H54 (cell line): Measurements from ENCODE around the gene NGFR.

ENCODE experiments used
- DNase-seq: peaks from one replicate; pipeline ENCODE4 v3.0.0; 2011; ENCODE audit warnings: low spot score, mixed read lengths; ENCODE audit not compliant: insufficient read length
- FAIRE-seq: peaks from 3 replicates; lab custom pipeline; 2011; peaks lifted over from hg19 to GRCh38; lab: Jason Lieb, UNC
- POLR2A ChIP-seq: IDR thresholded peaks from 2 replicates; pipeline ENCODE4 v1.6.1; 2011; ENCODE audit warnings: low read depth, mild to moderate bottlenecking, low read length

Gene NGFR

GRCh38 chr17:49461580-49461979, 33.5 kb upstream of the NGFR start:
- FAIRE-seq (no peak), DNase-seq (no peak)
- no peak for TF ChIP-seq POLR2A

GRCh38 chr17:49464049-49464448, 31.0 kb upstream of the NGFR start:
- no peak for FAIRE-seq
- no peak for DNase-seq
- TF ChIP-seq POLR2A, result no peak

DNA sequence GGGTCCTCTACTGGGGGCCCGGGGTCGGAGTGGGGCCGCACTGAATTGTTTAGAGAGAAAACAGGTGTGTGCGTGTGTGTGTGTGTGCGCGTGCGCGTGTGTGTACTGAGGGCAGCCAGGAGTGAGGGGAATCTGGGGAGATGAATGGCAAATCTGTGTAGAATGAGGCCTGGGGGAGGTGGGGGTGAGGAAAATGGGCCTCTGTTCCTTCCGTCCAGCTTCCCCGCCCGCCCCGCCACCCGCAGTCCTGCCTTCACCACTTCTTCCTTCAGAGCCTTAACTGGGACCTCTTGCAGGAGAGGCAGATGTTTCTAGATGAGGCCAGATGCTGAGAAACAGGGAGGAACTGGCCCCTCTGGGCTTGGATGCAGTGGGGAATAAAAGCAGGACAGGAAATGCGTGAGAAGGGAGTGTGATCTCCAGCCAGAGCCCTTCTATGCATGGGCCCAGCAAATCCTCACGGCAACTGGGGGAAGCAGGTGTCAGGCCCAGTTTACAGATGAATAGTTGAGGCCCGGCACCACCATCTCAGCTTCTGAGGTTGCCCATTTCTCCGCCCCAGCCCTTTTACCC, 29.7 kb upstream of the NGFR start:
- DNase-seq (no peak), FAIRE-seq (no peak)
- no peak for TF ChIP-seq POLR2A

DNA sequence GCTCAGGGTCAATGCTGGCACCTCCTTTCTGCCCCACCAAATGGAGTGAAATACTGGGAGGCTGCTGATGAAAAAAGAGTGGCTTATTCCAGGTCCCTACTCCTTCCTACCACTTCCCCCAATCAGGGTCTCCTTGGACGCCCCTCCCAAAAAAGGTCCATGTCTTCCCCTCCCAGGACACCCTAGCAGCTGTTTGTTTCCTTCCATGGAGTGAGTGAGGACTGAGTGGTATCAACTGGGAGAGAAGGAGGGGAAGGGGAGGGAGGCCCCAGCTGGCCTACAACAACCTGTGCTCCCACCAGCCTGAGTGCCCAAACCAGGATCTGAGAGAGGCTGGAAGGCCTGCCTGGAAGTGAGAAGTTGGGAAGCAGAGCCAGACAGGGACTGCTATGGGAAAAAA, 28.7 kb upstream of the NGFR start:
- FAIRE-seq (no peak), DNase-seq (no peak)
- TF ChIP-seq POLR2A, result no peak

GRCh38 chr17:49467175-49467574, 27.9 kb upstream of the NGFR start:
- no peak for DNase-seq
- no peak for TF ChIP-seq POLR2A
- no peak for FAIRE-seq

- no peak for FAIRE-seq
These were observed 26.2 kb upstream of the NGFR start for GRCh38 chr17:49468811-49469385.

DNA sequence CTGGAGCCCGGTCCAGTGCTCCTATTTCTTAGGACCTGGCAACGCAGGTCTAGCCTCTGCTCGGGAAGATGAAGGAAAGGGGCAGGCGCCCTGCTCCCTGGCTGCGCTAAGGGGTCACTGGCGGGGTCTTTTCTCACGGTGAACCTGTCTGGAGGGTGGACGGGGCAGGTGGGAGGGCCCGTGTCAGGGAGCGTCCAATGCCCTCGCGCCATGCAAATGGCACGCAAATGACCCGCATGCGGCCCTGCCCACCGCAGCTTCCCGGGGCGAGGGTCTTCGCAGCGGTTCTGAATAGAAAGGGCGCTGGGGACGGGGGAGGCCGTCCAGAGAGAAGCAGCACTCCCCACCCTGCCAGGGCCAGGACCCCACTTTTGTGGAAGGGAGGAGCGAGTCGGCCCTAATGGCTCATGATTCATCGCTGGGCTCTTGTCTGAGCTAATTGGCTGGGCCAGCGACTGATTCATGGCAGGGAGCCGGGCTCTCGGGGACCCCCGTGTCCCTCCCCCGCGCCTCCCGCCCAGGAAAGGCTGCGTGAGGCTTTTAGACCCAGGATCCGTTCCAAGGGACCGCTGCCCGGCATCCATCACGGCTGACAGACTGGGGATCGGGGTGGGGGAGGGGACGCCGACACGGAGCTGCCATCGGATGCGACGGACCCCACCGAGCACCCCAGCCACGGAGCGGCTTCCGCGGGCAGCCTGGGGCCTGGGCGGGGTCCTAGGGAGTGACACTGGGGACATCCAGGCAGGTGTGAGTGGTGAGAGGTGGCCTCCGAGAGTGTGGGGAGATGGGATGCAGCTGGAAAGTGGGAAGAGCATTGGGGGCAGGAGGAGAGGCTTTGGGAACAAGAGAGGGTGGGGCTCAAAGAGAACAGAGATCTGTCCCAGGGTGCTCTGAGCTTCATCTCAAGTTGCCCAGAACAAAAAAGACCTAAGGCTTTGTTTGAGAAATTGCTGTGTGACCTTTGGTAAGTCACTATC, 25.0 kb upstream of the NGFR start:
- DNase-seq (no peak), FAIRE-seq (no peak)
- TF ChIP-seq POLR2A, result no peak

More at GRCh38 chr17:49468811-49469385, 26.2 kb upstream of the NGFR start:
- DNase-seq, result no peak
- no peak for TF ChIP-seq POLR2A

DNA sequence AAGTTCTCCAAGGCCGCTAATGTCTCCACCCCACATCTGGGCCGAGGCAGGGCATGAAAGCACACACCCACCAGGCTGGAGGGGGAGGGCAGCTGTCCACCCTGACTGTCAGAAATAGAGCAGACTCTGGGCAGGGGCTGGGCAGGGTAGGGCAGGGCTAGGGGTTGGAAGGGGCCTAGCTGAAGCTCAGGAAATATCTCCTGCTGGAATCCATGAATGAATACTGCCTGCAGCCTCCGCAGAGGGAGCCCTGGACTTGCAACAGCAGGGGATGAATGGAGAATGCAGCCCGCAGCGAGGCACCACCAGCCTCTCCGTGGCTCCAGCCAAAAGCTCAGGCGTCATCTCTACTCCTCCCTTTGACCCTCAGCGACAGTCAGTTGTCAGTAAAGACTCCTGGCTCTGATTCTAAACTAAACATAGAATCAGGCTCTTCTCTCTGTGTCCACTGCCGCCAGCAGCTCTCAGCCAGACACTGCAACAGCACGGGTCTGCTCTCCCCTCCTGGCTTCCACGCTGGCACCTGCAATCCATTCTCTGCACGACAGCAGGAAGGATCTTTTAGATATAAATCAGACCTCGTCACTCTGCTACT, 23.9 kb upstream of the NGFR start:
- DNase-seq (no peak), FAIRE-seq (no peak)
- no peak for TF ChIP-seq POLR2A

DNA sequence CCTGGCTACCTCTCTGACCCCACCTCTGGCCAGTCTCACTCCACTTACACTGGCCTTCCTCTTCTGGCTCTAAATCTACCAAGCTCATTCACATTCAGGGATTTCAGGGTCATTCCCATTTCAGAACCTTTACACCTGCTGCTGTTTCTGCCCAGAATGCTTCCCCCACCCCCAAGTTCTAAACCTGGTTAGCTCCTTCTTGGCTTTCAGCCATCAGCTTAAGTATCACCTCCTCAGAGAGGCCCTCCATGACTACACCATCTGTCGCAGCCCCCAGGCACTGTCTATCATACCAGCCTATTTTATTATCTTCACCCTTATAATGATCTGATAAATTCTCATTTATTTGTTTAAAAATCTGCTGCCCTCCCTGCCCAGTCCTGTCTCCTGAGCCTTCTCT, 23.3 kb upstream of the NGFR start:
- DNase-seq (no peak), FAIRE-seq (no peak)
- no peak for TF ChIP-seq POLR2A

GRCh38 chr17:49472527-49472926, 22.6 kb upstream of the NGFR start:
- no peak for TF ChIP-seq POLR2A
- DNase-seq, result no peak
- no peak for FAIRE-seq

DNA sequence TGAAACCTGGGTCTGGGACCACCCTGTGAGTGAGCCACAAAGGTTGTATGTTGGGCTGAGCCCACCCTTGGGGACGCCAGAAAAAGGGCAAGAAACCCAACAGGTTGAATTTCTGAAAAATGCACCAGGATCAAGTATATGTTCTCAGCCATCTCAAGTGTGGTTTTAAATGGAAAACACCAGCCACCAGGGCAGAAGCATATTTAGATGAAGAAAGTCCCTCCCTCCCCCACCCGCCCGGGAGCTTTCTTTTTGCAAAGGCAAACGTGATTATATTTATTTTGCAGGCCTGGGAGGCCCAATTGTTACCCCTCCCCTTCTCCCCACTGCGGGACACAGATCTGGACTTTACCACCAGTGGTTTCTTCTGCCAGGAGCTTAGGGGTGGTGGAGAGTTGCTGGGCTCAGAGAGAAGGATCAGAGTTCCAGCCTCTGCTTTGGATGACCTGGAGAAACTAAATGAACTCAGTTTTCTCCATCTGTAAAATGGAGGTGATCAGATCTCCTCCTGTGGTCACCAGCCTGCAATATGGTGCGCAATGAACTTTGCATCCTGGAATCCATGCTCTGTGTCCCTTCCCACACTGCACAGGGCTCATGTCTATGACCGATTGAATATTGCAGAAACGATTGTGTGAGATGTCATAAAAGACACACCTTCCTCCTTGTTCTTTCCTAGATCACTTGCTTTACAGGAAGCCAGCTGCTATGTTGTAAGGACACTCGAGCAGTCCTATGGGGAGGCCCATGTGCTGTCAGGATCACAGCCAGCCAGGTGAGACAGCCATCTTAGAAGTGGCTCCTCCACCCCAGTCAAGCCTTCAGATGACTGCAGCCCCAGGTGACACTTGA, 21.0 kb upstream of the NGFR start:
- no peak for DNase-seq
- FAIRE-seq, result no peak

GRCh38 chr17:49477709-49478108, 17.4 kb upstream of the NGFR start:
- DNase-seq, result no peak
- FAIRE-seq, result no peak
- no peak for TF ChIP-seq POLR2A

More for the DNA sequence above, 21.0 kb upstream of the NGFR start:
- TF ChIP-seq POLR2A, result no peak
